IMR-90 (cell line): ENCODE data around the gene MRPL47.

Experiments
- BHLHE40 ChIP-seq: fragments of 150-350 bp; IDR thresholded peaks from 2 replicates; pipeline ENCODE4 v1.6.1; 2016; ENCODE audit warnings: mild to moderate bottlenecking, low read depth, low read length
- CEBPB ChIP-seq: IDR thresholded peaks from 2 replicates; pipeline ENCODE4 v1.6.1; 2012; ENCODE audit warnings: low read depth, low read length, improper control_type of control experiment
- CHD1 ChIP-seq: IDR thresholded peaks from 2 replicates; pipeline ENCODE4 v1.6.1; 2012; ENCODE audit warnings: low read depth, low read length, improper control_type of control experiment
- CTCF ChIP-seq: conservative IDR thresholded peaks from 2 replicates; pipeline ENCODE4 v1.5.1; 2012; ENCODE audit warnings: mild to moderate bottlenecking, low read depth, low read length, improper control_type of control experiment
- FOS ChIP-seq: fragments of 150-350 bp; IDR thresholded peaks from 2 replicates; pipeline ENCODE4 v1.6.1; 2016; ENCODE audit warnings: low read depth, low read length
- MAFK ChIP-seq: IDR thresholded peaks from 2 replicates; pipeline ENCODE4 v1.6.1; 2012; ENCODE audit warnings: low read depth, low read length, improper control_type of control experiment
- MXI1 ChIP-seq: IDR thresholded peaks from 2 replicates; pipeline ENCODE4 v1.6.1; 2012; ENCODE audit warnings: low read depth, mild to moderate bottlenecking, low read length, moderate library complexity, borderline replicate concordance
- POLR2A ChIP-seq: IDR thresholded peaks from 2 replicates; pipeline ENCODE4 v1.6.1; 2012; ENCODE audit warnings: mild to moderate bottlenecking, low read depth, low read length
- RAD21 ChIP-seq: IDR thresholded peaks from 2 replicates; pipeline ENCODE4 v1.6.1; 2012; ENCODE audit warnings: low read length, improper control_type of control experiment
- RCOR1 ChIP-seq: IDR thresholded peaks from 2 replicates; pipeline ENCODE4 v1.6.1; 2012; ENCODE audit warnings: mild to moderate bottlenecking, low read length, improper control_type of control experiment; ENCODE audit not compliant: insufficient replicate concordance
- RFX5 ChIP-seq: IDR thresholded peaks from 2 replicates; pipeline ENCODE4 v1.8.0; 2012; ENCODE audit warnings: low read depth, mild to moderate bottlenecking, low read length, moderate library complexity
- SMC3 ChIP-seq: fragments of 150-350 bp; IDR thresholded peaks from 2 replicates; pipeline ENCODE4 v1.6.1; 2016; ENCODE audit warnings: low read depth, mild to moderate bottlenecking, antibody characterized with exemption, low read length, moderate library complexity
- USF2 ChIP-seq: fragments of 150-350 bp; IDR thresholded peaks from 2 replicates; pipeline ENCODE4 v1.6.1; 2017; ENCODE audit warnings: mild to moderate bottlenecking, antibody characterized with exemption, low read length, low read depth

GRCh38 chr3:179642871-179643270, 38.4 kb upstream of the MRPL47 start:
- TF ChIP-seq CHD1 (no peak), CTCF (no peak), MXI1 (no peak), POLR2A (no peak), FOS (no peak), RAD21 (no peak), RCOR1 (no peak), RFX5 (no peak), SMC3 (no peak), USF2 (no peak), CEBPB (no peak), BHLHE40 (no peak), MAFK (no peak)
